Astrocyte (in vitro differentiated cells and primary cell): ENCODE results near the gene B3GAT3. TPM values are rescaled to one million over a fixed set of nuclear protein-coding genes. Genes with fewer than 3 reads are reported as not detected.

Source experiments
- DNase-seq: peaks from one replicate; pipeline ENCODE4 v3.0.0-alpha.2; 2010; ENCODE audit warnings: low read depth
- FAIRE-seq: peaks from 2 replicates; lab custom pipeline; 2011; peaks lifted over from hg19 to GRCh38; lab: Jason Lieb, UNC
- H2AFZ ChIP-seq: 2 replicates; pipeline ENCODE4 v1.6.0; 2012; ENCODE audit warnings: low read depth, low read length, inconsistent platforms
- H3K27ac ChIP-seq: 2 replicates; pipeline ENCODE4 v1.5.1; 2011; ENCODE audit warnings: low read depth, low read length, inconsistent platforms
- H3K27me3 ChIP-seq: 2 replicates; pipeline ENCODE4 v1.6.0; 2011; ENCODE audit warnings: low read length, inconsistent platforms; ENCODE audit not compliant: insufficient read depth
- H3K36me3 ChIP-seq: 2 replicates; pipeline ENCODE4 v1.5.1; 2011; ENCODE audit warnings: low read length, inconsistent platforms; ENCODE audit not compliant: insufficient read depth
- H3K4me1 ChIP-seq: 2 replicates; pipeline ENCODE4 v1.5.1; 2011; ENCODE audit warnings: low read length, inconsistent platforms; ENCODE audit not compliant: insufficient read depth
- H3K4me2 ChIP-seq: 2 replicates; pipeline ENCODE4 v1.6.0; 2012; ENCODE audit warnings: low read length, inconsistent platforms
- H3K4me3 ChIP-seq: 2 replicates; pipeline ENCODE4 v1.5.1; 2011; ENCODE audit warnings: low read depth, mild to moderate bottlenecking, low read length, inconsistent platforms; ENCODE audit not compliant: insufficient read depth
- H3K79me2 ChIP-seq: 2 replicates; pipeline ENCODE4 v1.6.0; 2012; ENCODE audit warnings: mild to moderate bottlenecking, low read length, inconsistent platforms; ENCODE audit not compliant: insufficient read depth
- H3K9ac ChIP-seq: 2 replicates; pipeline ENCODE4 v1.6.0; 2012; ENCODE audit warnings: mild to moderate bottlenecking, low read length, inconsistent platforms
- H3K9me3 ChIP-seq: 2 replicates; pipeline ENCODE4 v1.5.1; 2012; ENCODE audit warnings: low read depth, mild to moderate bottlenecking, low read length, inconsistent platforms; ENCODE audit not compliant: insufficient read depth
- H4K20me1 ChIP-seq: 2 replicates; pipeline ENCODE4 v1.6.0; 2012; ENCODE audit warnings: low read length, inconsistent platforms; ENCODE audit not compliant: insufficient read depth
- H3K27ac Mint-ChIP-seq: one replicate; pipeline ENCODE4 v1.8.0; 2021; ENCODE audit warnings: mild to moderate bottlenecking, mixed read lengths; ENCODE audit not compliant: unreplicated experiment
- H3K27me3 Mint-ChIP-seq: one replicate; pipeline ENCODE4 v1.8.0; 2021; ENCODE audit warnings: low read depth, mixed read lengths; ENCODE audit not compliant: unreplicated experiment
- H3K36me3 Mint-ChIP-seq: one replicate; pipeline ENCODE4 v1.8.0; 2021; ENCODE audit warnings: low read depth, mixed read lengths; ENCODE audit not compliant: unreplicated experiment
- H3K4me1 Mint-ChIP-seq: one replicate; pipeline ENCODE4 v1.8.0; 2021; ENCODE audit warnings: low read depth, mixed read lengths; ENCODE audit not compliant: unreplicated experiment
- H3K4me3 Mint-ChIP-seq: one replicate; pipeline ENCODE4 v1.8.0; 2021; ENCODE audit warnings: mild to moderate bottlenecking, moderate library complexity, mixed read lengths; ENCODE audit not compliant: unreplicated experiment
- H3K9me3 Mint-ChIP-seq: one replicate; pipeline ENCODE4 v1.8.0; 2021; ENCODE audit warnings: mild to moderate bottlenecking, mixed read lengths; ENCODE audit not compliant: unreplicated experiment
- CTCF ChIP-seq: IDR thresholded peaks from 2 replicates; pipeline ENCODE4 v1.5.1; 2011; ENCODE audit warnings: low read depth, mild to moderate bottlenecking, inconsistent platforms, low read length, moderate library complexity; ENCODE audit not compliant: insufficient read depth
- EZH2 ChIP-seq: IDR thresholded peaks from 2 replicates; pipeline ENCODE4 v1.6.1; 2012; ENCODE audit warnings: mild to moderate bottlenecking, low read length, inconsistent platforms; ENCODE audit not compliant: insufficient read depth
- total RNA-seq: library from RNA; stranded (reverse); gene quantifications from 2 replicates; pipeline ENCODE4 v1.2.1, GENCODE V29; 2021

Gene B3GAT3
- total RNA-seq, 1 donor from 2014 or later: 52.4 TPM

- peaks cover 51% of the 10 kb centered on the region for H3K36me3 ChIP-seq
- FAIRE-seq: no peak
- H2AFZ ChIP-seq: no peak overlapping the region
- H3K4me1 ChIP-seq: peaks cover 17% of the 10 kb centered on the region
- H3K79me2 ChIP-seq: peaks cover 95% of the 10 kb centered on the region
- H4K20me1 ChIP-seq: peaks cover 83% of the 10 kb centered on the region
- no peak overlapping the region for H3K27ac ChIP-seq
- Mint-ChIP-seq H3K27me3 (no peaks in the 10 kb centered on the region), H3K36me3 (peaks cover 46% of the 10 kb centered on the region), H3K4me1 (peaks cover 42% of the 10 kb centered on the region), H3K27ac (no peak overlapping the region), H3K9me3 (no peaks in the 10 kb centered on the region), H3K4me3 (peak overlapping the region; percentile 2)
- no peak for TF ChIP-seq EZH2
- no peak for TF ChIP-seq CTCF
- peak overlapping the region; percentile 92 for H3K4me2 ChIP-seq
- no peaks in the 10 kb centered on the region for H3K27me3 ChIP-seq
- peak overlapping the region; percentile 13 for H3K9ac ChIP-seq
- H3K4me3 ChIP-seq: no peak overlapping the region
- no peaks in the 10 kb centered on the region for H3K9me3 ChIP-seq
- no peak for DNase-seq
Measured at GRCh38 chr11:62569611-62570010, 52.2 kb downstream of the B3GAT3 start.

GRCh38 chr11:62567018-62567633 is 54.7 kb downstream of the B3GAT3 start:
- Mint-ChIP-seq H3K4me3 (no peak overlapping the region), H3K36me3 (peaks cover 38% of the 10 kb centered on the region)
- no peak for DNase-seq

More at GRCh38 chr11:62567018-62567633, 54.7 kb downstream of the B3GAT3 start:
- Histone ChIP-seq H3K4me3 (no peak overlapping the region), H2AFZ (no peak overlapping the region), H3K4me1 (peaks cover 17% of the 10 kb centered on the region), H3K4me2 (no peak overlapping the region), H4K20me1 (peaks cover 89% of the 10 kb centered on the region), H3K79me2 (peaks cover 85% of the 10 kb centered on the region), H3K9ac (no peak overlapping the region), H3K27me3 (no peaks in the 10 kb centered on the region), H3K9me3 (no peaks in the 10 kb centered on the region), H3K27ac (no peak overlapping the region), H3K36me3 (peaks cover 62% of the 10 kb centered on the region)
- H3K27me3 Mint-ChIP-seq: no peaks in the 10 kb centered on the region
- H3K27ac Mint-ChIP-seq: peak overlapping the region; percentile 83
- peaks cover 40% of the 10 kb centered on the region for H3K4me1 Mint-ChIP-seq
- TF ChIP-seq EZH2: no peak
- TF ChIP-seq CTCF: no peak
- FAIRE-seq: no peak
- no peaks in the 10 kb centered on the region for H3K9me3 Mint-ChIP-seq
